GM12891 (cell line): ENCODE data around the gene CNGB1.
"Not testable (repeated sequence)": the region's sequence is repeated elsewhere in the genome, so short reads cannot be mapped to it uniquely, and the experiment has no call there.

Source experiments
- DNase-seq: peaks from one replicate; pipeline ENCODE4 v3.0.0; 2011; ENCODE audit warnings: low spot score; ENCODE audit not compliant: insufficient read length
- FAIRE-seq: peaks from 2 replicates; lab custom pipeline; 2011; peaks lifted over from hg19 to GRCh38; lab: Jason Lieb, UNC
- PAX5 ChIP-seq: IDR thresholded peaks from 2 replicates; pipeline ENCODE4 v1.6.1; 2011; ENCODE audit warnings: low read length, moderate library complexity, mild to moderate bottlenecking; ENCODE audit not compliant: insufficient read depth, severe bottlenecking
- POLR2A ChIP-seq: IDR thresholded peaks from 2 replicates; pipeline ENCODE4 v1.6.1; 2011; ENCODE audit warnings: low read depth, low read length, control low read depth
- POLR2AphosphoS5 ChIP-seq: IDR thresholded peaks from 2 replicates; pipeline ENCODE4 v1.6.1; 2011; ENCODE audit warnings: low read depth, low read length, control low read depth
- POU2F2 ChIP-seq: IDR thresholded peaks from 2 replicates; pipeline ENCODE4 v1.6.1; 2011; ENCODE audit warnings: low read depth, mild to moderate bottlenecking, control low read depth, low read length, moderate library complexity
- SPI1 ChIP-seq: IDR thresholded peaks from 2 replicates; pipeline ENCODE4 v1.6.1; 2011; ENCODE audit warnings: low read depth, low read length, control low read depth
- TAF1 ChIP-seq: IDR thresholded peaks from 2 replicates; pipeline ENCODE4 v1.6.1; 2011; ENCODE audit warnings: low read depth, low read length, control low read depth

The CNGB1 gene

GRCh38 chr16:57899771-57900661, 70.9 kb downstream of the CNGB1 start:
- no peak for TF ChIP-seq TAF1
- no peak for TF ChIP-seq POLR2A
- no peak for TF ChIP-seq PAX5
- TF ChIP-seq POLR2AphosphoS5, result no peak
- TF ChIP-seq SPI1, result no peak
- TF ChIP-seq POU2F2, result no peak
- peak; percentile 75 for FAIRE-seq
- DNase-seq, result peak; percentile 57

GRCh38 chr16:57898961-57899360, 72.0 kb downstream of the CNGB1 start:
- FAIRE-seq, result no peak
- DNase-seq, result no peak
- TF ChIP-seq SPI1 (no peak), TAF1 (no peak), POLR2A (no peak), PAX5 (no peak), POU2F2 (no peak), POLR2AphosphoS5 (no peak)

- TF ChIP-seq POLR2AphosphoS5 (no peak), TAF1 (no peak), POLR2A (no peak), PAX5 (no peak), POU2F2 (no peak)
- FAIRE-seq, result no peak
- DNase-seq, result no peak
These were observed 72.9 kb downstream of the CNGB1 start for GRCh38 chr16:57897996-57898395.

- TF ChIP-seq TAF1 (no peak), POLR2A (no peak), PAX5 (no peak), SPI1 (no peak), POU2F2 (no peak), POLR2AphosphoS5 (no peak)
- no peak for DNase-seq
- no peak for FAIRE-seq
These were observed 73.7 kb downstream of the CNGB1 start for GRCh38 chr16:57897053-57897784.

DNA sequence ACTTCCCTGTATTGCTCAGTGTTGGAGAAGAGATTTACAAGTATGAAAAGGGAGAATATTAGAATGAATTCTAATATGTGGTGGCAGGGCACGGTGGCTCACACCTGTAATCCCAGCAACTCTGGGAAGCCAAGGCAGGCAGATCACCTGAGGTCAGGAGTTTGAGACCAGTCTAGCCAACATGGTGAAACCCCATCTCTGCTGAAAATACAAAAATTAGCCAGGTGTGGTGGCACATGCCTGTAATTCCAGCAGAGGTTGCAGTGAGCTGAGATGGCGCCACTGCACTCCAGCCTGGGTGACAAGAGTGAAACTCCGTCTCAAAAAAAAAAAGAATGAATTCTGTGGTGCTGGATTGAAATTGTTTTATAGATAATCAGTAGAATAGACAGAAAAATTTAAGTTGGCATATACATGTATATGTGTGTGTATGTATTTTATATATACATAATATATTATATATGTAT, 75.8 kb downstream of the CNGB1 start:
- not testable (repeated sequence) for FAIRE-seq, DNase-seq

- no peak for FAIRE-seq
- TF ChIP-seq POU2F2, result no peak
- no peak for TF ChIP-seq PAX5
- TF ChIP-seq SPI1, result no peak
- TF ChIP-seq POLR2A, result no peak
- TF ChIP-seq TAF1, result no peak
- no peak for TF ChIP-seq POLR2AphosphoS5
- DNase-seq, result no peak
These were observed 76.4 kb downstream of the CNGB1 start for GRCh38 chr16:57894390-57895080.

DNA sequence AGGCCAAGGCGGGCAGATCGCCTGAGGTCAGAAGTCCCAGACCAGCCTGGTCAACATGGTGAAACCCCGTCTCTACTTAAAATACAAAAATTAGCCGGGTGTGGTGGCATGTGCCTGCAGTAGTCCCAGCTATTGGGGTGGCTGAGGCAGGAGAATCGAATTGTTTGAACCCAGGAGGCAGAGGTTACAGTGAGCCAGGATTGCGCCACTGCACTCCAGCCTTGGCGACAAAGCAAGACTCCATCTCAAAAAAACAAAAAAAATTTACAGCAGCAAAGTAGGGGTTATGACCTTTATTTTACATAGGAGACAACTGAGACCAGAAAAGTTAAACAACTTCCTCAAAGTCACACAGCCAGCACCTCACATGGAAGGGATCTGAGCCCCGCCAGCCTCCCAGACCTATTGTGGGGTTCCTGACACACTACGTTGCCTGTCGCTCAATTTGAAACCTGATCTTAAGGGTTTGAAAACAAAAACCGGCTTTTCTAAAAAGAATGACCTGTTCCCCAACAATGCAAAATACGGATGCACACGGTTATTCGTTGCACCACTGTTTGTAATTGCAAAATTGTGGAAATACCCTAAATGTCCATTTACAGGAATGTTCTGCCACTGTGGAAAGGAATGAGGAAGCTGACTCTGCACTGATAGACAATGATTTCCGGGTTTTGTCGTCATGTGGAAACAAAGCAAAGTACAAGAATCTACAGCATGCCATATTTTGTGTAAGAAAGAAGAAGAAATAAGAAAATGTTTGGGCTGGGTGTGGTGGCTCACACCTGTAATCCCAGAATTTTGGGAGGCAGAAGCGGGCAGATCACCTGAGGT, 77.2 kb downstream of the CNGB1 start:
- FAIRE-seq (no peak), DNase-seq (no peak)
- TF ChIP-seq POLR2AphosphoS5, result no peak
- no peak for TF ChIP-seq SPI1
- TF ChIP-seq PAX5, result no peak
- no peak for TF ChIP-seq TAF1
- no peak for TF ChIP-seq POLR2A
- no peak for TF ChIP-seq POU2F2

DNA sequence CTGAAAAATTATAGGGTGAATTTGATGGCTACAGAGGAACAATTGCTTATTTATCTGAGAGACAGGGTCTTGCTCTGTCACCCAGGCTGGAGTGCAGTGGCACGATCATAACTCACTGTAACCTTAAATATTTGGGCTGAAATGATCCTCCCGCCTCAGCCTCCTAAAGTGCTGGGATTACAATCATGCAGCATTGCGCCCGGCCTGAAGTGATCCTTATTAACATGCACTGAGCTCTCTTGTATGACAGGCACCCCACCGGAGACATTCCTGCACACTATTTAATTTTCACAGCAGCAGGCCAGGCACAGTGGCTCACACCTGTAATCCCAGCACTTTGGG, 77.7 kb downstream of the CNGB1 start:
- TF ChIP-seq POLR2A (no peak), SPI1 (no peak), POU2F2 (no peak), TAF1 (no peak), PAX5 (no peak), POLR2AphosphoS5 (no peak)
- FAIRE-seq (no peak), DNase-seq (no peak)
